G401.6 (cell line): Measurements from ENCODE around the gene MSRB1.
"Not testable (repeated sequence)": the region's sequence is repeated elsewhere in the genome, so short reads cannot be mapped to it uniquely, and the experiment has no call there.

ENCODE experiments used
- FAIRE-seq: peaks from 2 replicates; lab custom pipeline; 2012; peaks lifted over from hg19 to GRCh38; lab: Jason Lieb, UNC

Gene MSRB1

GRCh38 chr16:1915732-1916639, 27.0 kb downstream of the MSRB1 start:
- FAIRE-seq: no peak

GRCh38 chr16:1914988-1915387, 28.0 kb downstream of the MSRB1 start:
- FAIRE-seq: no peak

- FAIRE-seq: no peak
Measured at GRCh38 chr16:1914084-1914608, 28.9 kb downstream of the MSRB1 start.

DNA sequence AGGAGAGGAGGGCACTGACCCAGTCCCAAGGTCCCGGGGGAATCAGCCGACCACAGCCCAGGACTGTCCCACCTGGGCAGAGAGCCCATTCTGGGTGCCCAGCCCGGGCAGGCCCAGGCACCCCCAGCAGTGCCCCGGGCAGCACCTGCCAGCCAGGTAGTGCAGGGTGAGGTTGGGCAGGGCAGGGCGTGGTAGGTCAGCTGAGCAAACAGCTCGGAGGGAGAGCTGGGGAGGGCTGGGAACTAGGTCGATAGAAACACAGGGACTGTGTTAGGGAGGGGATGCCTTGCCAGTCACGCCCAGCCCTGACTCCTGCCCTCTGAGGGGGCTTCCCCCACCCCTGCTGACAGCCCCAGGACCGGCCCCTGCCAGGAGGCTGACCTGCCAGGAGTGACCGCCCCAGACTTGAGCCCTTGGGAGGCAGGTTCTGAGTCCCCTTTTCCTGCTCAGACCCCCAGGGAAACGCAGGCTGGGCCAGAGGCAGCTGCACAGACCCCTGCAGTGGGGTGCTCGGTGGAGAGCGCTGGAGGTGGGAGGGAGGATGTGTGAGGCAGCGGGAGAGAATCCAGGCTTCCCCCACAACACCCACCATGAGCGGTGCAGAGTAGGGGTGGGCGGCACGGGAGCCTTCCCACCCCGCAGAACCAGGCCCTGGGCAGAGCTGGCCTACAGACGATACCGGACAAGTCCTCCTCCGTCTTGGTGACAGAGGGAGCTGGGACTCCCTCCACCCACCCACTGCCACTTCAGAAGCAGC, 29.5 kb downstream of the MSRB1 start:
- FAIRE-seq: no peak

- no peak for FAIRE-seq
Measured at GRCh38 chr16:1912215-1912543, 30.8 kb downstream of the MSRB1 start.

- no peak for FAIRE-seq
Measured at GRCh38 chr16:1911467-1912214, 31.4 kb downstream of the MSRB1 start.

DNA sequence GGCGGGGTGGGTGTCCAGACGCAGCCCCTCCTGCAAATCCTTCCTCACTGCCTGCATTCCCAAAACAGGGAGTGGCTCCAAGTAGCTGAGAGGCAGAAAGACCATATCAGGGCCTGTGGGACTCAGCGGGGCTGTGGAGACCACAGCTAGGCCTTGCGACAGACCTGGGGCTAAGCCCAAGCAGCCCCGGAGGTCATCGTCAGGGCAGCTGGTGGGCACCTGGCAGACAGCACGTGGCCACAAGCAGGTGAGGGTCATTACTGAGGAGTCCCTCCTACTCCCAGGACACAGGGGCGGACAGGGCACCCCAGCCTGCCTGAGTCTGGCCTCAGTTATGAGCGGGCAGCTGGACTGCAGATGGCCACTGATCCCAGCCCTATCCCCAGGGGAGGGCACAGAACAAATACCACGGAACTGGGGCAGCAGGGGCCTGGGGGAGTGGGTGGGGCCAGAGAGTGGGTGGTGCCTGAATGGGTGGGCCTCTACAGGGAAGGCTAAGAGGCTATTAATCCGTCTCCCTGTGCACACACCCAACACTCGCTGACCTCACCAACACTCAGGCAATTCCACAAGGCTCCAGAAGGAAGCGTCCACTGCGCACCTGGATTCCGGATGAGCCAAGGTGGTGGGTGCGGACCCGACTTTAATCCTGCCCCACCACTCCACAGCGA, 33.3 kb downstream of the MSRB1 start:
- no peak for FAIRE-seq

DNA sequence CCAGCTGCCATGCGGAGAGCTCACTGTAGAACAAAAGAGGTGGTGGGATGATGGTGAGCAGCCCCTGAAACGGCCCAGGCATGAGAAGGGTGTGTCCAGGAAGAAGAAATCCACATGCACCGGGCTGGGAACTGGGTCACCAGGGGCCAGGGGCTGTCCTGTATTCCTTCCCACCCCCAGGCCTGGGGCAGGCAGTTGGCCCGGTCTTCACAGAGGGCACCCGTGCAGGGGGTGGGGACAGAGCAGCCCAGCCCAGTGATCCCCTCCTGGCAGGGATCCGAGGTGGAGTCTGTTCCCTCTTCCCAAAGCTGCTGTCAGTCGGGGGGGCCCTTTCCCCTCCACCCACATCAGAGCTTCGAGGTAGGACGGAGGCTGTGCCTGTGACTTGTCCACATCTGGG, 34.0 kb downstream of the MSRB1 start:
- FAIRE-seq: no peak

GRCh38 chr16:1908184-1908583, 34.8 kb downstream of the MSRB1 start:
- FAIRE-seq: no peak

GRCh38 chr16:1907226-1907860, 35.7 kb downstream of the MSRB1 start:
- FAIRE-seq: no peak

- FAIRE-seq: no peak
Measured at GRCh38 chr16:1906846-1907165, 36.2 kb downstream of the MSRB1 start.

DNA sequence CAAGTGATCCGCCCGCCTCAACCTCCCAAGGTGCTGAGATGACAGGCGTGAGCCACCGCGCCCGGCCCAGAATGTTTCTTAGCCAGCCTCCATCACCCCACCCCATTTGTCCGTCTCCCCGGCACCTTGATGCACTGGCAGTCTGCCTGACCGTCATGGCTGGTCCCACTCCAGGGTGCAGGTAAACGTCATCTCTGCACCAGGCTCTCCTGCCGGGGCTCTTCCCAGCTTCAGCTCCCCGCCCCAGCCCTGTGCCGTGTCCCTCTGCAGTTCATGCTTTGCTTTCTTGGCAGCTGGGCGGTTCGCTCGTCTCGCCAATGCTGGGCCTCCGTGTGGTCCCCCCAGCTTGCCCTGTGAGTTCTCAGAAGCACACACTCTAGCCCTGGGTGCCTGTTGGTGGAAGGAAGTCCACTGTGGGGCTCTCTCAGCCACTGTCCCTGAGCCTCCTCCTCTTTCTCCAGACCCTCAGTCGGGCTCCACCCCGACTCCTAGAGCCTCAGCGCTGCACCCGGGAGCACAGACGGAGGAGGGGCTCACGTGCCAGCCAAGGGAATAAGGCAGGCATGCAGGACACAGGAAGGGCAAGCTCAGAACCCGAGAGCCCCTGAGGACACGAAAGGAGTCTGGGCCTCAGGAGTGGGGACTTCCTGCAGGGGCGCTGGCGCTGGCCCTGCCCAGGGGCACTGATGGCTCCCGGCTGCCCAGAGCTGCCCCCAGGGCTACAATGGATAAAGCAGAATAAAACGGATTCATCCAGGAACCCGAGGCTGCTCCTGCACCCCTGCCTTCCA, 36.7 kb downstream of the MSRB1 start:
- no peak for FAIRE-seq

DNA sequence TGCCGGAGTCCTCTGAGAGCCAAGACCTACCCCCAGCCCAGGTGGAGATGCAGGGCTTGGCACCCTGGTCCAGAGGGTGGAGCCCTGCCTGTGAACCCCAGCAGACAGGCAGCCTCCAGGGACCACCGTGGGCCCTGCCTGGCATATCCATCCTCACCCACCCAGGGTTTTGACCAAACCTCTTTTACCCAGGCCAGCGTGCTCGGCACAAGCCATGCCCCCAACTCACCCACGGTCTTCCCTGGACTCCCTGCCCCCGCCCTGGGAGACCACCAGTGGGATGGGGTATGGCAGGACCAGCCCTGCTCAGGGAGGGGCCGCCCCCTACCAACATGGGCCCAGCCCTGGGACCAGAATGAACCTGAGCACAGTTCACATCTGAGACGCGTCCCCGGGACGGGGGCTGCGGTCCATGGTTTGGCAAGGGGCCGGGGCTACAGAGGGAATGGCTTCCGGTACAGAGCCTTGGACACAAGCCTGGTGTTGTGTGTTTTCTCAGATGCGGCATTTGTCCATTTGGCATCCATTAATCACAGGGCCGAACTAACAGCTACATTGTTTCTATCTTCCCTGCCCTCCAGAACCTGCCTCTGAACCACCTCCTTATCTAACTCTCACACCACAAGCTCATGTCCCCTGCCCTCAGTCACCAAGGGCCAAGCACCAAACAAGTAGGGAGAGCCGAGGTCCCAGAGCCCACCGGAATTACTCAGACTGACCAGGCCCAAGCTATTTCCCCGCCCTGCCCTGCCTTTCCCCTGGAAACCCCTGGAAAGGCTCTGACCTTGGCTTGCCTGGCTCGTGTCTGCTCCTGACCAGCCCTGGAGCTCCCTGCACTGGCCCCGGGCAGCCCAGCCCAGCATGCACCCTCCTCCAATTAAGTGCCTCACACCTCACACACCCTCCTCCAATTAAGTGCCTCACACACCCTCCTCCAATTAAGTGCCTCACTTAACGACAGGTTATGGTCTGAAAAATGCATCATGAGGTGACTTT, 38.9 kb downstream of the MSRB1 start:
- FAIRE-seq: no peak

DNA sequence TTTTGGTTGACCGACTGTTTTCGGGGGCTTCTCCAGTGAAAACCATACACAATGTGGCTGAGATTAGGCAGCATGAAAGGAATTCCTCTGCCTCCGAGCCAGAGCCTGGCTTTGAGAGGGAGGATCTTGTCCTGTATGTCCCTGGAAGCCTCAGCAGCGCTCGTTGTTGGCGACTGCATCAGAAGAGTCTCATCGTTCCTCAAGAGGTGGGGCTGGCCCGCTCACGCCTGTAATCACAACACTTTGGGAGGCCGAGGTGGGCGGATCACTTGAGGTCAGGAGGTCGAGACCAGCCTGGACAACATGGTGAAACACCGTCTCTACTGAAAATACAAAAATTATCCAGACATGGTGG, 39.8 kb downstream of the MSRB1 start:
- FAIRE-seq: no peak

- FAIRE-seq: no peak
Measured at GRCh38 chr16:1902547-1903219, 40.3 kb downstream of the MSRB1 start.

- no peak for FAIRE-seq
Measured at GRCh38 chr16:1900452-1900774, 42.6 kb downstream of the MSRB1 start.

DNA sequence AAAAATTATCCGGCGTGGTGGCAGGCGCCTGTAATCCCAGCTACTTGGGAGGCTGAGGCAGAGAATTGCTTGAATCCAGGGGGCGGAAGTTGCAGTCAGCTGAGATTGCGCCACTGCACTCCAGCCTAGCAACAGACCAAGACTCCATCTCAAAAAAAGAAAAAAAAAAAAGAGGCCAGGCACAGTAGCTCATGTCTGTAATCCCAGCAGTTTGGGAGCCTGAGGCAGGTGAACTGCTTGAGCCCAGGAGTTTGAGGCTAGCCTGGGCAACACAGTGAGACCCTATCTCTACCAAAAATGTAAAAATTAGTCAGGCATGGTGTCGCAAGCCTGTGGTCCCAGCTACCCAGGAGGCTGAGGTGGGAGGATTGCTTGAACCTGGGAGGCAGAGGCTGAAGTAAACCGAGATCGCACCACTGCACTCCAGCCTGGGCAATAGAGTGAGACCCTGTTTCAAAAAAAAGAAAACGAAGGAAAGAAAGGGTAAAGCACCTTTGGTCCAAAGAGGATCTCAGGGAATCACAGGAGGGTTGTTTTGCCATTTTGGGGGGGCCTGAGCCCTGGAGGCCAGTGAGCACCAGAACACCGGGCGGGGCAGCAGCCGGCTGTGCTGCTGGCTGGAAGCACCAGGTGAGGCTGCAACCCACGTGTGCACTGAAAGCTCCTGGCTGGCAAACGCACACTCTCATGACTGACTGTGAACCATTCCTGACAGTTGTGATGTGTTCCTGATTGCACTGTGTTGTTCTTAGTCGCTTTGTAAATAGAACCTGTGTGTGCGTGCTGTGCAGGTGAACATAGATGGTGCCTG, 43.2 kb downstream of the MSRB1 start:
- FAIRE-seq: no peak

DNA sequence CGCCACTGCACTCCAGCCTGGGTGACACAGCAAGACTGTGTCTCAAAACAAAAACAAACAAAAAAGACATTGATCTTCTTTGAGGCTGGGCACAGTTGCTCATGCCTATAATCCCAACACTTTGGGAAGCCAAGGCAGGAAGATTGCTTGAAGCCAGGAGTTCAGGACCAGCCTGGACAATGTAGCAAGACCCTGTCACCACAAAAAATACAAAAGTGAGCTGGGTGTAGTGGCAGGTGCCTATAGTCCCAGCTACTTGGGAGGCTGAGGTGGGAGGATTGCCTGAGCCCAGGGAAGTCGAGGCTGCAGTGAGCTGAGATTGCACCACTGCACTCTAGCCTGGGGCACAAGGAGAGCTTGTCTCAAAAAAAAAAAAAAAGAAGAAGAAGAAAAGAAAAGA, 45.3 kb downstream of the MSRB1 start:
- not testable (repeated sequence) for FAIRE-seq
